Neural cell (in vitro differentiated cells): Measurements from ENCODE around the gene RFX7. TPM values are rescaled to one million over a fixed set of nuclear protein-coding genes. Genes with fewer than 3 reads are reported as not detected.

Experiments
- H2AFZ ChIP-seq: fragments of 200-600, 300-800 bp; sonication (generic), shearing (Covaris generic); 2 replicates; pipeline ENCODE4 v1.6.0; 2014; ENCODE audit warnings: low read depth, mild to moderate bottlenecking, antibody characterized with exemption, low read length, moderate library complexity
- H3F3A ChIP-seq: fragments of 200-600 bp; shearing (Covaris generic); 2 replicates; pipeline ENCODE4 v1.6.1; 2016; ENCODE audit warnings: mild to moderate bottlenecking, moderate library complexity, mixed read lengths, antibody characterized with exemption, low read length; ENCODE audit not compliant: insufficient read depth, poor library complexity, severe bottlenecking
- H3K27ac ChIP-seq: fragments of 200-600, 300-800 bp; sonication (generic), shearing (Covaris generic); 2 replicates; pipeline ENCODE4 v1.5.1; 2014; ENCODE audit warnings: mild to moderate bottlenecking, low read length, moderate library complexity
- H3K27me3 ChIP-seq: fragments of 300-800, 200-600 bp; sonication (generic), shearing (Covaris generic); 2 replicates; pipeline ENCODE4 v1.6.0; 2014; ENCODE audit warnings: mild to moderate bottlenecking, low read depth, low read length, moderate library complexity; ENCODE audit not compliant: insufficient read depth
- H3K36me3 ChIP-seq: fragments of 300-800, 200-600 bp; sonication (generic), shearing (Covaris generic); 2 replicates; pipeline ENCODE4 v1.5.1; 2014; ENCODE audit warnings: mild to moderate bottlenecking, antibody characterized with exemption, low read length, moderate library complexity; ENCODE audit not compliant: insufficient read depth
- H3K4me2 ChIP-seq: fragments of 300-800, 200-600 bp; sonication (generic), shearing (Covaris generic); 2 replicates; pipeline ENCODE4 v1.6.0; 2014; ENCODE audit warnings: mild to moderate bottlenecking, low read length
- H3K4me3 ChIP-seq: fragments of 300-800, 200-600 bp; sonication (generic), shearing (Covaris generic); 2 replicates; pipeline ENCODE4 v1.5.1; 2014; ENCODE audit warnings: mild to moderate bottlenecking, low read length, moderate library complexity
- H3K79me2 ChIP-seq: fragments of 200-600 bp; shearing (Covaris generic); replicated peaks from 2 replicates; pipeline ENCODE4 v1.6.0; 2014; ENCODE audit warnings: mild to moderate bottlenecking, low read length, moderate library complexity; ENCODE audit not compliant: insufficient read depth
- H3K9ac ChIP-seq: fragments of 300-800, 200-600 bp; sonication (generic), shearing (Covaris generic); 2 replicates; pipeline ENCODE4 v1.6.1; 2016; ENCODE audit warnings: mild to moderate bottlenecking, low read length, mixed read lengths
- H3K9me2 ChIP-seq: fragments of 200-600 bp; shearing (Covaris generic); 2 replicates; pipeline ENCODE4 v1.6.1; 2016; ENCODE audit warnings: mild to moderate bottlenecking, low read length, mixed read lengths; ENCODE audit not compliant: insufficient read depth
- H3K9me3 ChIP-seq: fragments of 200-600, 300-800 bp; sonication (generic), shearing (Covaris generic); 2 replicates; pipeline ENCODE4 v1.6.1; 2016; ENCODE audit warnings: mild to moderate bottlenecking, mixed run types, low read length, moderate library complexity, mixed read lengths
- H4K20me1 ChIP-seq: fragments of 200-600 bp; shearing (Covaris generic); 2 replicates; pipeline ENCODE4 v1.6.1; 2016; ENCODE audit warnings: mild to moderate bottlenecking, mixed run types; ENCODE audit not compliant: insufficient read depth
- EP300 ChIP-seq: fragments of 450-650 bp; conservative IDR thresholded peaks from 2 replicates; pipeline ENCODE4 v1.6.1; 2014; ENCODE audit warnings: antibody characterized with exemption, mild to moderate bottlenecking, moderate library complexity; ENCODE audit not compliant: poor library complexity, severe bottlenecking
- EZH2 ChIP-seq: fragments of 200-600, 300-800 bp; shearing (Covaris generic), sonication (generic); IDR thresholded peaks from 2 replicates; pipeline ENCODE4 v1.6.1; 2014; ENCODE audit warnings: antibody characterized with exemption, low read length, borderline replicate concordance, mild to moderate bottlenecking; ENCODE audit not compliant: insufficient read depth, poor library complexity, severe bottlenecking
- MXI1 ChIP-seq: fragments of 450-650 bp; conservative IDR thresholded peaks from 2 replicates; pipeline ENCODE4 v1.6.1; 2014; ENCODE audit warnings: antibody characterized with exemption, mild to moderate bottlenecking; ENCODE audit not compliant: poor library complexity, severe bottlenecking
- POLR2AphosphoS5 ChIP-seq: IDR thresholded peaks from 2 replicates; pipeline ENCODE4 v1.6.1; 2012
- RAD21 ChIP-seq: fragments of 450-650 bp; conservative IDR thresholded peaks from 2 replicates; pipeline ENCODE4 v1.6.1; 2014; ENCODE audit warnings: antibody characterized with exemption, mild to moderate bottlenecking, moderate library complexity
- SMC3 ChIP-seq: fragments of 450-650 bp; conservative IDR thresholded peaks from 2 replicates; pipeline ENCODE4 v1.6.1; 2014; ENCODE audit warnings: antibody characterized with exemption, mild to moderate bottlenecking, moderate library complexity; ENCODE audit not compliant: poor library complexity
- TAF1 ChIP-seq: IDR thresholded peaks from 2 replicates; pipeline ENCODE4 v1.6.1; 2012; ENCODE audit warnings: low read depth
- polyA plus RNA-seq: library from polyadenylated mRNA; depleted of rRNA; stranded (reverse); fragments of >200 nt; gene quantifications from 2 replicates; pipeline ENCODE4 v1.2.3, GENCODE V29; 2014
- TF ChIP-seq, protein P1 (sequence below): fragments of 450-650 bp; IDR thresholded peaks from 2 replicates; pipeline ENCODE4 v1.5.1; 2014; ENCODE audit warnings: antibody characterized with exemption, mild to moderate bottlenecking, moderate library complexity; ENCODE audit not compliant: poor library complexity, severe bottlenecking
- TF ChIP-seq, protein P2 (sequence below): IDR thresholded peaks from 2 replicates; pipeline ENCODE4 v1.6.1; 2012; ENCODE audit warnings: borderline replicate concordance

RFX7 gene
- polyA plus RNA-seq, 1 donor from 2014 or later = 12.9 TPM

DNA sequence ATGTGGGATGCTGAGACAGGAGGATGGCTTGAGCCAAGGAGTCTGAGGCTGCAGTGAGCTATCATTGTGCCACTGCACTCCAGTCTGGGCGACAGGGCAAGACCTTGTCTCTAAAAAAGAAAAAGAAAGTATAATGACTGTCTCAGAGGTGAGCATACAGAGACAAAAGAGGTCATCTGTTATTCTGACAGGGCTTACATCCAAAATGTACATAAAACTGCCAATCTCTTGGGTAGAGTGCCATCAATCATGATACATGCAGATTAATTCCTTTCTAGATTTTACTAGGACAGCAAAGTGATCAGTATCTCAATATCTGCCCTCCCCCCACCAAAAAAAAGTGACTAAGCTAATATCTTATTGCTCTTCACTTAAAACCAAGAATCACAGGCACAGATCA lies 41.0 kb downstream of the RFX7 start:
- no peak for TF ChIP-seq POLR2AphosphoS5
- TF ChIP-seq, protein P1, sequence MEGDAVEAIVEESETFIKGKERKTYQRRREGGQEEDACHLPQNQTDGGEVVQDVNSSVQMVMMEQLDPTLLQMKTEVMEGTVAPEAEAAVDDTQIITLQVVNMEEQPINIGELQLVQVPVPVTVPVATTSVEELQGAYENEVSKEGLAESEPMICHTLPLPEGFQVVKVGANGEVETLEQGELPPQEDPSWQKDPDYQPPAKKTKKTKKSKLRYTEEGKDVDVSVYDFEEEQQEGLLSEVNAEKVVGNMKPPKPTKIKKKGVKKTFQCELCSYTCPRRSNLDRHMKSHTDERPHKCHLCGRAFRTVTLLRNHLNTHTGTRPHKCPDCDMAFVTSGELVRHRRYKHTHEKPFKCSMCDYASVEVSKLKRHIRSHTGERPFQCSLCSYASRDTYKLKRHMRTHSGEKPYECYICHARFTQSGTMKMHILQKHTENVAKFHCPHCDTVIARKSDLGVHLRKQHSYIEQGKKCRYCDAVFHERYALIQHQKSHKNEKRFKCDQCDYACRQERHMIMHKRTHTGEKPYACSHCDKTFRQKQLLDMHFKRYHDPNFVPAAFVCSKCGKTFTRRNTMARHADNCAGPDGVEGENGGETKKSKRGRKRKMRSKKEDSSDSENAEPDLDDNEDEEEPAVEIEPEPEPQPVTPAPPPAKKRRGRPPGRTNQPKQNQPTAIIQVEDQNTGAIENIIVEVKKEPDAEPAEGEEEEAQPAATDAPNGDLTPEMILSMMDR = no peak
- no peak for TF ChIP-seq EZH2
- TF ChIP-seq MXI1 = no peak
- no peak for TF ChIP-seq TAF1
- TF ChIP-seq RAD21 = no peak
- TF ChIP-seq, protein P2, sequence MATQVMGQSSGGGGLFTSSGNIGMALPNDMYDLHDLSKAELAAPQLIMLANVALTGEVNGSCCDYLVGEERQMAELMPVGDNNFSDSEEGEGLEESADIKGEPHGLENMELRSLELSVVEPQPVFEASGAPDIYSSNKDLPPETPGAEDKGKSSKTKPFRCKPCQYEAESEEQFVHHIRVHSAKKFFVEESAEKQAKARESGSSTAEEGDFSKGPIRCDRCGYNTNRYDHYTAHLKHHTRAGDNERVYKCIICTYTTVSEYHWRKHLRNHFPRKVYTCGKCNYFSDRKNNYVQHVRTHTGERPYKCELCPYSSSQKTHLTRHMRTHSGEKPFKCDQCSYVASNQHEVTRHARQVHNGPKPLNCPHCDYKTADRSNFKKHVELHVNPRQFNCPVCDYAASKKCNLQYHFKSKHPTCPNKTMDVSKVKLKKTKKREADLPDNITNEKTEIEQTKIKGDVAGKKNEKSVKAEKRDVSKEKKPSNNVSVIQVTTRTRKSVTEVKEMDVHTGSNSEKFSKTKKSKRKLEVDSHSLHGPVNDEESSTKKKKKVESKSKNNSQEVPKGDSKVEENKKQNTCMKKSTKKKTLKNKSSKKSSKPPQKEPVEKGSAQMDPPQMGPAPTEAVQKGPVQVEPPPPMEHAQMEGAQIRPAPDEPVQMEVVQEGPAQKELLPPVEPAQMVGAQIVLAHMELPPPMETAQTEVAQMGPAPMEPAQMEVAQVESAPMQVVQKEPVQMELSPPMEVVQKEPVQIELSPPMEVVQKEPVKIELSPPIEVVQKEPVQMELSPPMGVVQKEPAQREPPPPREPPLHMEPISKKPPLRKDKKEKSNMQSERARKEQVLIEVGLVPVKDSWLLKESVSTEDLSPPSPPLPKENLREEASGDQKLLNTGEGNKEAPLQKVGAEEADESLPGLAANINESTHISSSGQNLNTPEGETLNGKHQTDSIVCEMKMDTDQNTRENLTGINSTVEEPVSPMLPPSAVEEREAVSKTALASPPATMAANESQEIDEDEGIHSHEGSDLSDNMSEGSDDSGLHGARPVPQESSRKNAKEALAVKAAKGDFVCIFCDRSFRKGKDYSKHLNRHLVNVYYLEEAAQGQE = no peak
- TF ChIP-seq SMC3 = no peak
- no peak for TF ChIP-seq EP300
- Histone ChIP-seq H3K27ac (no peak overlapping the region), H3K9ac (no peak overlapping the region), H4K20me1 (no peaks in the 10 kb centered on the region), H3K9me2 (no peaks in the 10 kb centered on the region), H3F3A (no peaks in the 10 kb centered on the region), H3K27me3 (no peaks in the 10 kb centered on the region), H2AFZ (no peak overlapping the region), H3K4me3 (no peak overlapping the region), H3K36me3 (no peaks in the 10 kb centered on the region), H3K79me2 (peaks cover 90% of the 10 kb centered on the region), H3K4me2 (no peak overlapping the region), H3K9me3 (no peaks in the 10 kb centered on the region)

DNA sequence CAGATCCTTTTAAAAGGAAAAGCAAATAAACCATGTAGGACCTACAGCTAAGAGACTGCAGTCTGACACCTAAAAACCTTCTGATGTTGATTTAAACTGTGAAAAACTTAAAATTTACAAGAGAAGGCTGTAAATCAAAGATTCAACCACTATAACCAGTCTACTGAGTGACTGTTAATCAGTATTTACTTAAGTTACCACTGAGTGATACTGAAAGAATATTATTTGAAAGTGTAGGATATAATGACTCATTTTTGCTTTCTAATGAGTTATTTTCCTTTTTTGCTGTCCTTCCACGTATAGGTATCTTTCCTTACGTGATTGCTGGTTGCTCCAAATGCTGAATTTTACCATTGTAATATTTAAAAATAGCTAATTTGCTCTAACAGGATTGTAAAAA lies 44.6 kb downstream of the RFX7 start:
- Histone ChIP-seq H3K9ac (no peak overlapping the region), H3K9me3 (no peaks in the 10 kb centered on the region), H4K20me1 (no peaks in the 10 kb centered on the region), H3K4me2 (no peak overlapping the region), H3K27ac (no peak overlapping the region), H3K79me2 (peaks cover 80% of the 10 kb centered on the region), H3K36me3 (no peaks in the 10 kb centered on the region), H3K9me2 (no peaks in the 10 kb centered on the region), H3K27me3 (no peaks in the 10 kb centered on the region), H3K4me3 (no peak overlapping the region), H2AFZ (no peak overlapping the region), H3F3A (no peaks in the 10 kb centered on the region)
- TF ChIP-seq TAF1 (no peak), EP300 (no peak), SMC3 (no peak), RAD21 (no peak), MXI1 (no peak), EZH2 (no peak), POLR2AphosphoS5 (no peak)
- TF ChIP-seq, protein P2 = no peak
- TF ChIP-seq, protein P1 = no peak
